ENCODE data around the gene RNGTT.
A peak's percentile ranks its signal among the peaks of the same experiment; 100 is the strongest.

Gene RNGTT

GRCh38 chr6:88631830-88632229 lies 331.6 kb downstream of the RNGTT start:
- in situ Hi-C loops (cut with MboI; ENCODE audit: low sequenced_read_pairs, unreplicated experiment) = no loop called here
- DNase-seq (ENCODE audit: low spot score) = no peak
- TF ChIP-seq CTCF (IDR thresholded peaks at IDR 0.05; ENCODE audit: borderline replicate concordance, control extremely low read depth, extremely low read depth, insufficient read depth, missing control alignments) = no peak

GRCh38 chr6:88629838-88630494 lies 333.5 kb downstream of the RNGTT start:
- in situ Hi-C loops (cut with MboI; ENCODE audit: low sequenced_read_pairs, unreplicated experiment) = no loop called here
- no peak for DNase-seq (ENCODE audit: low spot score)

GRCh38 chr6:88626460-88626859 lies 337.0 kb downstream of the RNGTT start:
- TF ChIP-seq CTCF (IDR thresholded peaks at IDR 0.05; ENCODE audit: borderline replicate concordance, control extremely low read depth, extremely low read depth, insufficient read depth, missing control alignments) = no peak
- in situ Hi-C loops (cut with MboI; ENCODE audit: low sequenced_read_pairs, unreplicated experiment) = no loop called here
- DNase-seq (ENCODE audit: low spot score) = no peak

More at GRCh38 chr6:88629838-88630494, 333.5 kb downstream of the RNGTT start:
- peak; percentile 15 for TF ChIP-seq CTCF (IDR thresholded peaks at IDR 0.05; ENCODE audit: borderline replicate concordance, control extremely low read depth, extremely low read depth, insufficient read depth, missing control alignments)

- no peak for TF ChIP-seq CTCF (IDR thresholded peaks at IDR 0.05; ENCODE audit: borderline replicate concordance, control extremely low read depth, extremely low read depth, insufficient read depth, missing control alignments)
- in situ Hi-C loops (cut with MboI; ENCODE audit: low sequenced_read_pairs, unreplicated experiment) = no loop called here
These were observed 339.9 kb downstream of the RNGTT start for GRCh38 chr6:88623531-88623930.

GRCh38 chr6:88619951-88620350 lies 343.5 kb downstream of the RNGTT start:
- DNase-seq (ENCODE audit: low spot score) = no peak
- no peak for TF ChIP-seq CTCF (IDR thresholded peaks at IDR 0.05; ENCODE audit: borderline replicate concordance, control extremely low read depth, extremely low read depth, insufficient read depth, missing control alignments)
- in situ Hi-C loops (cut with MboI; ENCODE audit: low sequenced_read_pairs, unreplicated experiment) = no loop called here

More at GRCh38 chr6:88623531-88623930, 339.9 kb downstream of the RNGTT start:
- DNase-seq (ENCODE audit: low spot score) = no peak

- in situ Hi-C loops (cut with MboI; ENCODE audit: low sequenced_read_pairs, unreplicated experiment) = no loop called here
- TF ChIP-seq CTCF (IDR thresholded peaks at IDR 0.05; ENCODE audit: borderline replicate concordance, control extremely low read depth, extremely low read depth, insufficient read depth, missing control alignments) = no peak
- DNase-seq (ENCODE audit: low spot score) = no peak
These were observed 347.0 kb downstream of the RNGTT start for GRCh38 chr6:88616380-88616779.

Data from GM13976 (cell line).